GM12878 (cell line): ENCODE results near the gene PTPRF. TPM values are rescaled to one million over a fixed set of nuclear protein-coding genes. Genes with fewer than 3 reads are reported as not detected.

ENCODE experiments used
- ATAC-seq: fragments of 200-7000 bp; cut with Tn5 transposase; 3 replicates; pipeline ENCODE4 v1.9.1; 2020; ENCODE audit warnings: mild to moderate bottlenecking, moderate library complexity
- BruUV-seq: library from RNA; stranded (reverse); fragments of 400-500 nt; replicated peaks from 2 replicates; lab custom pipeline; 2021; lab: Mats Ljungman, UMichigan
- CTCF ChIA-PET: fragments of 300-600 bp; sonication (Branson Sonifier 250); formaldehyde crosslinking; extraction: SDS; loops from one replicate; lab custom pipeline; 2021; ENCODE audit warnings: inconsistent platforms; lab: Yijun Ruan, JAX
- POLR2A ChIA-PET: fragments of 350-600 bp; formaldehyde crosslinking; extraction: SDS; loops from one replicate; lab custom pipeline; 2021; ENCODE audit warnings: inconsistent platforms; lab: Charles Lee
- RAD21 ChIA-PET: fragments of 300-600 bp; sonication (Branson Sonifier 250); formaldehyde crosslinking; loops from one replicate; lab custom pipeline; 2023; ENCODE audit warnings: antibody characterized with exemption; ENCODE audit not compliant: unreplicated experiment; lab: Charles Lee
- SMC1A ChIA-PET: fragments of 300-600 bp; sonication (Branson Sonifier 250); formaldehyde crosslinking; loops from one replicate; lab custom pipeline; 2023; ENCODE audit not compliant: unreplicated experiment, uncharacterized antibody; lab: Charles Lee
- DNase-seq: peaks from one replicate; pipeline ENCODE4 v3.0.0-alpha.2; 2011; ENCODE audit warnings: low read depth, low spot score
- FAIRE-seq: peaks from 3 replicates; lab custom pipeline; 2011; peaks lifted over from hg19 to GRCh38; lab: Jason Lieb, UNC
- H2AFZ ChIP-seq: 2 replicates; pipeline ENCODE4 v1.6.0; 2011; ENCODE audit warnings: low read depth, low read length, control low read depth; ENCODE audit not compliant: control insufficient read depth
- H3K27ac ChIP-seq: 2 replicates; pipeline ENCODE4 v1.5.1; 2011; ENCODE audit warnings: control low read depth; ENCODE audit not compliant: control insufficient read depth, insufficient read depth
- H3K27me3 ChIP-seq, 2 experiments: replicated peaks in 1 of 2; 2 replicates each; pipeline versions ENCODE4 v1.6.0 to v1.6.1; 2011; ENCODE audit warnings: low read length in 1 of 2; ENCODE audit not compliant: control insufficient read depth in 2 of 2, insufficient read depth in 2 of 2
- H3K36me3 ChIP-seq, 2 experiments: 2 replicates each; pipeline ENCODE4 v1.5.1; 2011; ENCODE audit warnings: low read length in 1 of 2; ENCODE audit not compliant: control insufficient read depth in 2 of 2, insufficient read depth in 2 of 2
- H3K4me1 ChIP-seq: 2 replicates; pipeline ENCODE4 v1.6.1; 2011; ENCODE audit warnings: mild to moderate bottlenecking, low read length, moderate library complexity, mixed read lengths; ENCODE audit not compliant: control insufficient read depth, insufficient read depth
- H3K4me2 ChIP-seq: 2 replicates; pipeline ENCODE4 v1.6.0; 2011; ENCODE audit warnings: control low read depth; ENCODE audit not compliant: control insufficient read depth, insufficient read depth
- H3K4me3 ChIP-seq: fragments of 200-600 bp; sonication (generic); 2 replicates; pipeline ENCODE4 v1.5.1; 2016
- H3K79me2 ChIP-seq: 2 replicates; pipeline ENCODE4 v1.6.0; 2011; ENCODE audit warnings: low read length; ENCODE audit not compliant: control insufficient read depth, insufficient read depth
- H3K9ac ChIP-seq: 2 replicates; pipeline ENCODE4 v1.8.0; 2011; ENCODE audit warnings: low read length, control low read depth, mixed read lengths; ENCODE audit not compliant: control insufficient read depth, insufficient read depth
- H3K9me3 ChIP-seq: replicated peaks from 3 replicates; pipeline ENCODE4 v1.5.1; 2011; ENCODE audit warnings: mild to moderate bottlenecking, low read length; ENCODE audit not compliant: control insufficient read depth, insufficient read depth
- H4K20me1 ChIP-seq: 2 replicates; pipeline ENCODE4 v1.6.0; 2011; ENCODE audit not compliant: control insufficient read depth, insufficient read depth
- ATF7 ChIP-seq: fragments of 450-650 bp; IDR thresholded peaks from 2 replicates; pipeline ENCODE4 v1.6.1; 2016; ENCODE audit warnings: low read depth, mild to moderate bottlenecking
- BCL3 ChIP-seq: IDR thresholded peaks from 2 replicates; pipeline ENCODE4 v1.6.1; 2011; ENCODE audit warnings: borderline replicate concordance, low read depth, mild to moderate bottlenecking, moderate library complexity, low read length; ENCODE audit not compliant: insufficient read depth, poor library complexity, severe bottlenecking
- CBX5 ChIP-seq: sonication (generic); IDR thresholded peaks from 2 replicates; pipeline ENCODE4 v1.6.1; 2016; ENCODE audit warnings: low read depth, moderate library complexity, mild to moderate bottlenecking, inconsistent platforms
- CREB1 ChIP-seq: IDR thresholded peaks from 2 replicates; pipeline ENCODE4 v1.6.1; 2012; ENCODE audit warnings: low read depth, mild to moderate bottlenecking, inconsistent platforms
- FOXM1 ChIP-seq: IDR thresholded peaks from 2 replicates; pipeline ENCODE4 v1.6.1; 2012; ENCODE audit warnings: low read depth, mild to moderate bottlenecking, inconsistent platforms, low read length, moderate library complexity
- NFXL1 ChIP-seq: fragments of 450-650 bp; IDR thresholded peaks from 2 replicates; pipeline ENCODE4 v1.6.1; 2017; ENCODE audit warnings: antibody characterized with exemption, mild to moderate bottlenecking, borderline replicate concordance
- RCOR1 ChIP-seq: conservative IDR thresholded peaks from 2 replicates; pipeline ENCODE4 v1.6.1; 2012; ENCODE audit warnings: low read depth, low read length, improper control_type of control experiment
- SMARCA5 ChIP-seq: fragments of 450-650 bp; IDR thresholded peaks from 2 replicates; pipeline ENCODE4 v1.6.1; 2017; ENCODE audit warnings: mild to moderate bottlenecking
- SRF ChIP-seq, 2 experiments: IDR thresholded peaks; 2 replicates each; pipeline ENCODE4 v1.6.1; 2011; ENCODE audit warnings: low read depth in 2 of 2, low read length in 2 of 2, mild to moderate bottlenecking in 1 of 2, moderate library complexity in 1 of 2
- STAT1 ChIP-seq: fragments of 450-650 bp; conservative IDR thresholded peaks from 2 replicates; pipeline ENCODE4 v1.6.1; 2014; ENCODE audit warnings: antibody characterized with exemption, mild to moderate bottlenecking
- TBL1XR1 ChIP-seq: IDR thresholded peaks from 2 replicates; pipeline ENCODE4 v1.6.1; 2012; ENCODE audit warnings: low read depth, low read length, improper control_type of control experiment
- USF2 ChIP-seq: IDR thresholded peaks from 2 replicates; pipeline ENCODE4 v1.6.1; 2011; ENCODE audit warnings: low read depth, low read length, improper control_type of control experiment, borderline replicate concordance
- YBX1 ChIP-seq: fragments of 450-650 bp; IDR thresholded peaks from 2 replicates; pipeline ENCODE4 v1.6.1; 2016; ENCODE audit warnings: antibody characterized with exemption
- ZBED1 ChIP-seq: IDR thresholded peaks from 2 replicates; pipeline ENCODE4 v1.6.1; 2016; ENCODE audit warnings: borderline replicate concordance
- ZSCAN29 ChIP-seq: fragments of 450-650 bp; IDR thresholded peaks from 2 replicates; pipeline ENCODE4 v1.6.1; 2017; ENCODE audit warnings: mild to moderate bottlenecking, moderate library complexity
- WGBS: methylation state at CpG from one replicate; pipeline ENCODE4 v1.1.6; 2016; ENCODE audit warnings: low lambda C conversion rate; ENCODE audit not compliant: insufficient replicate concordance, insufficient coverage; ENCODE audit errors: missing lambda C conversion rate; 5-methylcytosine and 5-hydroxymethylcytosine counted together
- in situ Hi-C: fragments of 300-500 bp; cut with MboI; formaldehyde crosslinking; loops from 9 replicates; pipeline ENCODE4 v1.14.3; 2018; ENCODE audit warnings: mixed read lengths
- intact Hi-C: fragments of 100-400 bp; cut with micrococcal nuclease; formaldehyde crosslinking; loops from one replicate; pipeline ENCODE4 v1.14.2; 2022; ENCODE audit not compliant: unreplicated experiment
- polyA plus RNA-seq, 11 experiments: library from polyadenylated mRNA; depleted of rRNA in 4 of 11; unstranded in 6 of 11; stranded (reverse) in 5 of 11; fragments of >200 nt; fragmentation: Nextera tagmentation in 4 of 11; fragmentation: Illumina TruSeq in 1 of 11; extraction: Ambion mirVana in 4 of 11; extraction: Trizol in 1 of 11; gene quantifications; 1 replicate in 1 of 11; 2 replicates in 10 of 11; pipeline versions ENCODE4 v1.2.1 to v1.2.3, GENCODE V29; 2011 to 2016; ENCODE audit warnings: inconsistent platforms in 2 of 11, missing spikeins in 2 of 11, low read depth in 1 of 11
- total RNA-seq, 4 experiments: library from RNA; depleted of rRNA in 3 of 4; stranded (reverse); fragments of >200 nt in 3 of 4; fragmentation: Illumina TruSeq in 1 of 4; extraction: Trizol in 1 of 4; gene quantifications; 2 replicates each; pipeline versions ENCODE4 v1.2.1 to v1.2.3, GENCODE V29; 2013 to 2021

PTPRF gene
- total and polyA plus RNA-seq, 10 of the 15 experiments (the other 5 are each of a cell fraction or from before 2014, with no cell fraction given): 0.04 to 2.6 (median 0.32) TPM

- Histone ChIP-seq H3K9ac (no peak overlapping the region), H4K20me1 (no peaks in the 10 kb centered on the region), H3K4me3 (no peak overlapping the region), H3K27me3 (no peaks in the 10 kb centered on the region; a peak in 3 of 4 replicates), H3K27ac (no peak overlapping the region), H2AFZ (no peak overlapping the region), H3K36me3 (no peaks in the 10 kb centered on the region), H3K79me2 (no peaks in the 10 kb centered on the region), H3K4me2 (no peak overlapping the region), H3K4me1 (no peaks in the 10 kb centered on the region), H3K9me3 (no peaks in the 10 kb centered on the region)
- TF ChIP-seq BCL3: no peak
- TF ChIP-seq ATF7: no peak
- TF ChIP-seq SMARCA5: no peak
- no peak for TF ChIP-seq SRF (IDR thresholded peaks at IDR 0.05; ENCODE audit: low read depth in 2 of 2, low read length in 2 of 2)
- TF ChIP-seq USF2: no peak
- TF ChIP-seq RCOR1: no peak
- TF ChIP-seq STAT1: no peak
- TF ChIP-seq ZSCAN29: no peak
- no peak for TF ChIP-seq ZBED1
- no peak for TF ChIP-seq FOXM1
- TF ChIP-seq YBX1: no peak
- TF ChIP-seq NFXL1: no peak
- TF ChIP-seq CBX5: no peak
- TF ChIP-seq TBL1XR1: no peak
- no peak for TF ChIP-seq CREB1
- POLR2A ChIA-PET: no interaction called here
- 52% methylated on average over 18 of the region's 18 CpGs for WGBS
- no TSS peak for BruUV-seq
- intact Hi-C loops: no loop called here
- SMC1A ChIA-PET: interaction anchor here (0.6 kb wide), 1 partner anchor 312 kb away, joined by 3 read pairs; the partner anchor contains the start of gene ARTN
- FAIRE-seq (no peak), ATAC-seq (no peak), DNase-seq (no peak)
- CTCF ChIA-PET: no interaction called here
- RAD21 ChIA-PET: no interaction called here
- in situ Hi-C loops: no loop called here
Measured at GRCh38 chr1:43621861-43622260, 91.2 kb downstream of the PTPRF start.
